GM18861 (cell line): ENCODE data around the gene ITPK1.

Experiments
- ATAC-seq: cut with Tn5 transposase; IDR thresholded peaks from one replicate; pipeline ENCODE4 v1.9.1; 2021; ENCODE audit not compliant: unreplicated experiment

Gene ITPK1

GRCh38 chr14:92959189-92959531, 156.6 kb downstream of the ITPK1 start:
- no peak for ATAC-seq

- no peak for ATAC-seq
Observed at GRCh38 chr14:92958373-92959188, 157.1 kb downstream of the ITPK1 start.

- ATAC-seq = no peak
Observed at GRCh38 chr14:92956961-92957360, 158.8 kb downstream of the ITPK1 start.

- ATAC-seq = no peak
Observed at GRCh38 chr14:92955381-92955780, 160.3 kb downstream of the ITPK1 start.

GRCh38 chr14:92954933-92955332, 160.8 kb downstream of the ITPK1 start:
- no peak for ATAC-seq

GRCh38 chr14:92953526-92953925, 162.2 kb downstream of the ITPK1 start:
- ATAC-seq = no peak

- ATAC-seq = no peak
Observed at GRCh38 chr14:92952481-92953298, 163.0 kb downstream of the ITPK1 start.

GRCh38 chr14:92951912-92952471, 163.7 kb downstream of the ITPK1 start:
- ATAC-seq = peak; percentile 66

- no peak for ATAC-seq
Observed at GRCh38 chr14:92951261-92951660, 164.5 kb downstream of the ITPK1 start.

- no peak for ATAC-seq
Observed at GRCh38 chr14:92950773-92951172, 165.0 kb downstream of the ITPK1 start.

GRCh38 chr14:92950193-92950540, 165.6 kb downstream of the ITPK1 start:
- ATAC-seq = no peak

- ATAC-seq = no peak
Observed at GRCh38 chr14:92949496-92950192, 166.1 kb downstream of the ITPK1 start.

GRCh38 chr14:92948647-92949046, 167.1 kb downstream of the ITPK1 start:
- ATAC-seq = no peak

- ATAC-seq = no peak
Observed at GRCh38 chr14:92946847-92947545, 168.7 kb downstream of the ITPK1 start.

- ATAC-seq = no peak
Observed at GRCh38 chr14:92945959-92946846, 169.5 kb downstream of the ITPK1 start.

- ATAC-seq = no peak
Observed at GRCh38 chr14:92945544-92945943, 170.2 kb downstream of the ITPK1 start.

GRCh38 chr14:92944976-92945375, 170.7 kb downstream of the ITPK1 start:
- ATAC-seq = no peak

GRCh38 chr14:92943855-92944570, 171.7 kb downstream of the ITPK1 start:
- no peak for ATAC-seq
